Activated T-helper 1 cell treated with Interleukin-2 at 50 U/mL for 16 hours (primary cell): ENCODE measurements around the gene GALNT10.

Experiments used
- DNase-seq: peaks from one replicate; pipeline ENCODE4 v3.0.0-alpha.2; 2020; ENCODE audit warnings: low read depth

Gene GALNT10

DNA sequence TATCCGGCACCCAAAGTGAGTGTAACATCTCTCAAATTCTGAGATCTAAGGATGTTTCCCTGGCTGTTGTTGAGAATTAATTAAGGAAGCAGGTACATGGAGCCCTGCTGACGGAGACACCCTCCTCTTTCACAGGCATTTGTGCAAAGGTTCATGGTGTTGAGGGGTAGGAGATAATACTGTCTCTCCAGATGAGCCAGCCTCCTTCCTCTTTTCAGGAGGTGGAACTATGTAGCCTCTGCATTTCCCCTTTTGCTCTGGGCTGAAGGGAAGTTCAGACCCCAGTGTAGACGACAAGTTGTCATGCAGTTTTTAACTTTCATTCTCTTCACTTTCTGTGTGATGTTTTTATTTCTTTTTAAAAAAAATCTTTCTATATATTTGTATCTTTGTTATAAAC lies 107.5 kb downstream of the GALNT10 start:
- DNase-seq, result no peak

DNA sequence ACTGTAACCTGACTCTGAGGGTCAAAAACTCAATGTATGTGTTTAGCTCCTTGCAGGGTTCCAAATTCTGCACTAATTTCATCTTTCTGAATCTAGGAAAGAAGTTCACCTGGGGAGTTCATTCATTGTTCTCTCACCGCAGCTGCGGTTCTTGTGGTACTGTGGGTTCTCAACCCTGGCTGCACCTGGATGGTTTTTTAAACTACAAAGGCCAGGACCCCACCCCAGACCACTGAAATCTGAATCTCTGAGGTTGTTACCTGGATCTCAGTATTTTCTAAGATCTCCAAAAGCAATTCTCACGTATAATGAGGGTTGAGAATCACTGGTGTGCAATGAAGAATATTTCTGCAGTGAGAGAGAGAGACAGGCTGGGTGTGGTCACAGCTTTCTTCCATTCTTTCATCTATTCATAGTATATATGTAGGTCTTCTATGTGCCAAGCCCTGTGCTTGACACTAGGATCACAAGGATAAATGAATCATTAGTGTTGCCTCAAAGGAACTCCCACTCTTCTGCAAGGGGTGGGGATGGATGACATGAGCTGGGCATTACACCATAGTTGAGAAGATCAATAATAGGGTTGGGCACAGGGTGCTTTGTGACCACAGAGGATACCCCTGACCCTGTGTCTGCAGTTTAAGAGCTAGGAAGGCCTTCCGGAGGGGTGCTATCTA lies 109.8 kb downstream of the GALNT10 start:
- DNase-seq, result no peak

DNA sequence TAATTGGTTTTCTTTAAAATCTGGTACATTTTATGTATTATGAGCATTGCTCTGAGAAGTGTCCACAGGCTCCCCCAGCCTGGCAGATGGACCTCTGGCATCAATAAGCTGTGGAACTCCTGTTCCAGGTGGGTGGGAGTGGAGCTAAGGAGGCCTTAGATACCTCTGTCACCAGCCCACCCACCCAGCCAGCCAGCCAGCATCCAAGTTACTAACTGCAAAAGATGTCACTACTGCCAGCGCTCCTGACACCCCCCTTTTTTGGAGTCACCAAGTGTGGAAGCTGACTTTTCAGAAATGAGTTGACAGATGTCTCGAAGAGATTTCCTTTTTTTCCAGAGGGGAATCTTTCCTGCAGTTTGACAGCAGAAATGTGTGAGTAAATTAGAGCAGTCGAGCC lies 111.2 kb downstream of the GALNT10 start:
- no peak for DNase-seq

DNA sequence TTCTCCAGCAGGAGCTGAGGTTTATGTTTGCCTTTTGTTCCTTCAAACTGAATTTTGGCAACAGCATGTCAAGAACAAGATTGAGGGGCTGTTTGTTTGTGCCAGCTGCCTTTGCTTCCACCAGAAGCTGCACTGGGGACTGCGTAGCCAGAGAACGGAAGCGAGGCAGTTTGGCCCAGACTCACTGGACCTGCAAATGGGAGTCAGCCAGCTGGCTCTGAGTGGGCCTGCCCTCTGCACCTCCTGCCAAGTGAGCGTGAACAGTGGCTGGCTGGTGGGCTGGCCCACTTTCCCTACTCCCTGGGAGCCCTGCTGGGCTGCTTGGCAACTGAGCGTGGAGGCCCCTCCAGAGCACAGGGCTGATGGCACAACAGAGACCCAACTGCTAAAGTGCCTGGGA lies 111.6 kb downstream of the GALNT10 start:
- no peak for DNase-seq

DNA sequence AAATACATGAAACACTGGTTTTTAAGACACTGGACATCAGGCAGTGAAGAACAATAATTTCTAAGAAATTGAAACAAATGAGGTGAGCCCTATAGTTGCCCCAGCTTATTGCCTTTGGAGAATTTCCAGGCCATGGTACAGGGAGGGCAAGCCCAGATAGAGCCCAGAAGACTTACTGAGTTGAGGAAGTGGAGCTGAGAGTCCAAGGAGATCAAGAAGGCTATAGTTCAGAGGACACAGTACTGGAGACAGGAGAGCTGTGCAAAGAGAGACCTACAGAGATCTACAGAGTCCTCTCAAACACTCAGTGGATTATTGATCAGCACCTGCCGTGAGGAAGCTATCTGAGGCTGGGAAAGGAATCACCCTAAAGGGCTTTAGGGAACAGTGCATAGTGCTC lies 112.6 kb downstream of the GALNT10 start:
- no peak for DNase-seq

DNA sequence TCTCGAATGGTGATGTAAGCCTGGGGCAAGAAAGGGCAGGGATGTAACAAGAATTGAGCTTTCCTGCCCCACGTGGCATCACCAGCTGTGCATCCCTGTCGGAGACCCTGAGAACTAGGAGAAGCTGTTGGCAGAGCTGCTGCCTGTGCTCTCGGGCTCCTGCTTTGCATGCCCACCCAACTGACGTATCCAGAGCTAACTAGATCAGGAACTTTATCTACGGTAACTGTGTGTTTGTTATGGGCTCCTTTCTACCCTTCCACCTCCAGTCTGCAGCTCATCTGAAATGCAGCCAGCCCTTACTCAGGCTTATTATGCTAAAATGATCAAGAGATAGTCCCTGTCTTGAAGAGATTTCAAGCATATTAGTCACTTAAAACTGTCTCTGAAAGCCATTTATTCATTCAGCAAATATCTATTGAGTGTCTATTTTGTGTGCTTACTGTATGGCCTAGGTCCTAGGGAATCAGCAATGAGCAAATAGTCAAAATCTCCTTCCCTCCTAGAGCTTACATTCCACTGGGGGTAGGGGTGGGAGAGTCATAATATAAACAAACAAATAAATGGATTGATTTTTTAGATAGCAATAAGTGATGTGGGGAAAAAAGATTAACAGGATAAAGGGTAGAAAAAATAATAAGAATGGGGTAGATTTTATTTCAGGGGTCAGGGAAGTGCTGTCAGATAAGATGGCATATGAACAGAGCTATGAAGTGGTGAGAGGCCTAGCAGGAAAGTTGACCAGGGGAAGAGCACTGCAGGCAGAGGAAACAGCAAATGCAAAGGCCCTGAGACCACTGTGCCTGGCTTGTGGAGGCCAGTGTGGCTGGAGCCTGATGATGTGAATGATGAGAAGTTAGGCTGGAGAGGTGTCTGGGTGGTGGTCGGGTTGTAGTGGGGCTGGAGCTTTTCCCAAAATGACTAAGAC lies 118.2 kb downstream of the GALNT10 start:
- DNase-seq, result no peak

DNA sequence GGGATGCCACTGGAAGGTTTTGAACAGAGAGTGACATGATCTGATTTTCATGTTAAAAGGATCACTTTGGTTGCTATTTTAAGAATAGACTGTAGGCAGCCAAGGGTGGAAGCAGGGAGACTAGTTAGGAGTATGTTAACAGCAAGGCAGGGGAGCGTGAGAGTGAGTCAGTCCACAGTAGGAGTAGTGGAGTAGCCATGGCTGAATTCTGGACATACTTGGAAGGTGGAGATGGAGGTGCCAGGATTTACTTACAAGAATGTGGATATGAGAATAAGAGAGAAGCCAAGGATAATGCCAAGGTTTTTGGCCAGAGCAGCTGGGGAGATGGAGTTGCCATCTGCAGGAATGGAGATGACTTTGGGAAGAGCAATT lies 118.8 kb downstream of the GALNT10 start:
- no peak for DNase-seq

DNA sequence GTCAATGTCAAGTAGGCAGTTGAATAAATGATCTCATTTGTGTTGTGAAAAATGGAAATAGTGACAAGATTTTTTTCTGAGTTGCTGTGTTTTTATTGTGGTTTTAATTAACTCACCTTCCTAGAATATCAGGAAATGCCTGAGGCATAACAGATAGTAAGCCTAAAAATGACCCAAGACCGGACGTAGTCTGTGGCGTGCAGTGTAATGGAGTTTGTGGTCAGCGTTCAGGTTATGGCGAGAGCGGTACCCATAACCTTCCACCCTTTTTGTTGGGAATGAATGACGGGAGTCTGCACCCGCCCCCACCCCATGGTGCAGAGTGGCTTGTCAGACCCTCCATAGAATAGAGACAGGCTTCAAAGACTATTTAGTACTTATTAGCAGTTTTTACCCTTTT lies 119.3 kb downstream of the GALNT10 start:
- DNase-seq, result no peak

DNA sequence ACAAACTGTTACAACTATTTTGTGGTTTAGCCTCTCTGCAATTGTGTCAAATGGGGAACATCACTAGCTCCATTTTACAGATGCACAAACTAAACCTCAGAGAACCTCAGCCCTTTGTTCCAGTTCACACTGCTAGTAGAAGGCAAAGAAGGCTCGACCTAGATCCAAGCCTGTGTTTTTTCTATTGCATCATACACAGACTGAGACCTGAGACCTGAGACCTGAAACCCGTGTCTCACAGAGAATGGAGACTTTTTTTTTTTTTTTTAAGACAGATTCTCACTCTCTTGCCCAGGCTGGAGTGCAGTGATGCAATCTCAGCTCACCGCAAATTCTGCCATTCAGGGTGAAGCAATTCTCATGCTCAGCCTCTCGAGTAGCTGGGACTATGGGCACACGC lies 120.8 kb downstream of the GALNT10 start:
- no peak for DNase-seq

DNA sequence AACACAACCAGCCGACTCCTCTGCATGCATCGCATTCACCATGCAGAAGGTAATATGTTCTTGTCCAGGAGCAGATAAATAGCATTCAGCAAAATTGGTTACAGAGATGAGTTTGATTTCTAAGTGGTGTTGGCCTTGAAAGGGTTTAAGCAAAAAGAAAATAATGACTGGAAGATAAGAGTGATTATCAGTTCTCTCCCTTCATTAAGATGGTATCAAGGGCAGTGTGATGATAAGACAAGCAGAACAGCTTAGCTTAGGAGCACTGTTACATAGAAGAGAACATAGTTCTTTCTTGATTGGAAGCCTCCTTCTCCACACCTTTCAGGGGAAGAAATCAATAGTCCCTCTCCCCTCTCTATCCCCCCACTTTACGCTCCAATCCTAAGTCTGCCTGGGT lies 121.5 kb downstream of the GALNT10 start:
- no peak for DNase-seq

DNA sequence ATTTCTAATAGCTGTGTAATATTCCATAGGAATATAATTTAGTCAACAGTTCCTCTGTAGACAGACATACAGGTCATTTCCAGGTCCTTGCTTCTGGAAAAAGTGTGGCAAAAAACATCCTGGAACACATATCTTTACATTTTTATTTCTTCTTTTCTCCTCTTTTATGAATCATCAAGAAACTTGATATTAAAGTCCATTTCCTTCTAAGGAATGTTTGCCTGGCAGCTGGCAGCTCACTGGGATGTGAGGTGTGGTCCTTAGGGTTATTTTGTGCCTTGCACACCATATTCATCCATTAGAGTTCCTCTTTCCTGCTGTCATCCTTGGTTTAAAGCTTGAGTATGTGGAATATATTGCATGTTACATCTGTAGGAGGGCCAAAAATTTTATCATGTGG lies 122.0 kb downstream of the GALNT10 start:
- no peak for DNase-seq

DNA sequence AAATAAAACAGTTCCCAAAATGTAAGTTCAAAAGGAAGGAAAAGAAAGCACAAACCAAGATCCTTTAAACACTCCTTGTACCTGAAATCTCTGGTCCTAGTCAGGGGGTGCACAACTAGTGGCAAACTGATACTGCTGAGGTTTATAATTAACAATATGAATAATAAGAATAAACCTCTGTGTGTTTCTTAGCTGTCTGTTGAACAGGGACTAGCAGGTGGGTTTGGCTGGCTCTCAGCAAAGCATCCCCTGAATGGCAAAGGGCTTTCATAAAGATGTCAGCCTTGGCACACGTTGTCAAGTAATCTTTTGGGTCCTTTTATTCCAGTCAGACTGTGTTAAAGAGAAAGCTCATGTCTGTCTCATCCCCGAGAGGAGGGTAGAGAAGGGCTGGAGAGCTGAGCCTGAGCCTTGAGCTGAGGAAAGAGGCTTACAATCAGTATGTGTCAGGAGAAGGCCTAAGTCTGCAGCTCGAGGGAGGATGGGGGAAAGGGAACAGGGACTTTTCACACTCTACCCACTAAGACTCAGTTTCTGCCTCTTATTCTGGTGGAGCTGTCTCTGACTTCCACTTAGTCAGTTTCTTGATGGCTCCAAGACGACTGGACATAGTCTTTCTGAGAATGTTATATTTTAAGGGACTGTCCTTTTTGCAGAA lies 123.0 kb downstream of the GALNT10 start:
- DNase-seq, result no peak

DNA sequence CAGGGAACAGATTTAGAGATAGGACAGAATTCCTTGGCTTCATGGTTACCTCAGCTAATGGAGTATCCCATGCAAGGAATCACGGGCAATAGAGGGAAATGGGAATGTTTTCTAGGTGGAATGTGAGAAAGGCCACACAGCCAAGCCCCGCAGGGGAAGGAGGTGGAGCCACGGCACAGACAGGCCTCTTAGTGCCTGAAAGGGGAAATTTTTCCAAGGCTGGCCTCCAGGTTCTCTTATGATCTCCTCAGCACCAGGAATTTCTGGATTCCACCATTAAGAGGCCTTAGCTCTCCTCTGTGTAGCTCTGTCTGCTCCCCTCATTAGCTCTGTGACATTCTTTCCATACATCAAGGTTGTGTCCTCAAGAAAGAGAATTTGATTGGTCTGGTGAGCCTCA lies 124.7 kb downstream of the GALNT10 start:
- DNase-seq, result no peak

DNA sequence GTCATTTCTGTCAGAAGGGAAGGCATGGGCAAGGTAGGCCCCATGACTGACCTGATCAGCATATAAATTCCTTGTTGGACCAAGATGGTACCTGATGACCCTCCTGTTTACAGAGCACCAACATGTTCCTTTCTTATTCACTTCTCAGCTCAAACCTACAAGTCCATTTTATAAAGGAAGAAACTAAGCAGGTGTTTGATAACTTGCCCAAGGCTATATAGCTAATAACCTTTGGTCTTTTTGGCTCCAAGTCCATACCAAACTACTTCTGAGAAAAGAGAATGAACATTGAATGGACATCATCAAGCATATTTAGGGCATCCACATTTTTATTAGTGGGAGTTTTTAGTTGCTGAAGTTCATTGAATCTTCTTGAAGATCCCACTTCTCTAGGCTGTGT lies 125.2 kb downstream of the GALNT10 start:
- no peak for DNase-seq

DNA sequence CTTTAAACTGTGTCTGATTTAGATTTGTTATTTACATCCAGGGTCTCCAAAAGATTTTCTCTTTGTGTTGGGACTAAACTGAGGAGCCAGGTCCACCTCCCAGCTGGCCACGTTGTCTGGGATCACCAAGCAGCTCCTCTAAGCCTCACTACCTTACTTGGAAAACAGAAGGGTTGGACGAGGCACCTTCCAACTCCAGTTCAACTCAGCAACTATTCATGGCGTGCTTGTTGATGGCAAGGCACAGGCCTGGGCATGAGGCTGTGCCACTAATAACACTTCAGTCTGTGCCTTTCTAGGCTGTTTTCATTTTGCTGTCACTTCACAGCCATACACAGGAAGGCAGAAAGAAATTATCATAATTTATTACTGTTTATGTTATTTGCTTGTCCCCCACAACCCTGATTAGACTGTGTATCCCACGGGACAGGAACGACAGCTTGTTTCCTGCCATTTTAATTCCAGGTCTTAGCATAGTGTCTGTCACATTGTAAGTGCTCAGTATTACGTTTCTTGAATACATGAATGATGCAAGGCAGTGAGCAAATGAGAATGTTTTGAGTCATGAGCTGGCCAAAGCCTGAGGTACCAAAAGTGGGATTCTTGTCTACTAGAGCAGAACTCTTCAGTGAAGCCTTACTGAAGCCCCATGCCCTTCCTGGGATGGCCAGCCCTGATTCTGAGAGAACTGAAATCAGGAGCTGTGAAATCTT lies 125.8 kb downstream of the GALNT10 start:
- DNase-seq, result no peak

DNA sequence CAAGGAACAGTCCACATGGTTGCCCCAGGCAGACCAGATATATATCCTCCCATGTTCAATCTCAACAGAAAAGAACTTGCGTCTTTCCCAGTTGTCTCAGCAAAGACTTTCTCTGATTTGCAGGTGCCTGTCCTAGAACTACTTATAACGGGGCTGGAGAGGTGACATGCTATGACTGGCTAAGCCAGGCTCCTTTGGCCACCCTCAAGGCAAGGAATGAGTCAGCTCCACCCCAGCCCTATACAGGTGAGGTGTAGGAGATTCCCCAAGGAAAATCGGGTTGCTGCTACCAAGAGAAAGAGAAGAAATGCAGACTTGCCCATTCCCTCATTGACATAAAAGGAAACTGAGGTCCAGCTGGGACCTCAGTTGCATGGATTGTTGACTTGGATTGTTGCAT lies 127.4 kb downstream of the GALNT10 start:
- DNase-seq, result no peak

DNA sequence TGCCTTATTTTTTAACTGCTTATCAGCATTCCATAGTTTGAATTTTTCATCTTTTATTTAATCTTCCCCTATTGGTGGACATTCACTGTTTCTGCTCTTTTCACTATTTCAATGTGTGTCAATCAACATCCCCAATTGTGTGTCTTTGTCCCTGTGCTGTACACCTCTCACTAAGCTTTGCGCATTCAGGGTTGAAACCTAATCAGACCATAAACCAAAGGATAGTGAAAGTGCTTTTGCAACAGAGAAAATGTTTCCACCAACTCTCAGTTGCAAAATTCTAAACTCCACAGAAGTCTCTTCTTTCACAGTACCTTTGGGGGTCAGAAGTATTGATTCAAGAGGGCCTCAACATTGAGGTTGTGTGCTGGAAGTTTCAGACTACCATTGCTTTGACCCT lies 128.2 kb downstream of the GALNT10 start:
- no peak for DNase-seq

DNA sequence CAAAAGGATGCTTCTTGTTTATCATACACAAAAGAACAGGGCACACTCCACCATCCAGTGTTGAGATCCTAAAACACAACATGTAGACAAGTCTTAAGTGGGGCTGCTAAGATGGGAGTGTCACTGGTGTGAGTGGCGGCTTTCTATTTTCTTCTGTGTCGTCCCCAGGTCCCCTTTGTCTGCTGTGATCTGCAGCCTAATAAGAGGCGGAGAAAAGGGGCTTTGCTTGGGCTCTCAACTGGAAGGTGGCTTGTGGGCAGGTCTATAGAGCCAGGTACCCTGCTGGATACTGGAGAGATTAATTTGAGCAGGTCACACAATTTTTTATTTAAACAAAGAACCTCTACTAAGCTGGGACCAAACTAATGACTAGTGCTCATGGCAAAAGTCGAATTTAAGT lies 129.2 kb downstream of the GALNT10 start:
- no peak for DNase-seq

DNA sequence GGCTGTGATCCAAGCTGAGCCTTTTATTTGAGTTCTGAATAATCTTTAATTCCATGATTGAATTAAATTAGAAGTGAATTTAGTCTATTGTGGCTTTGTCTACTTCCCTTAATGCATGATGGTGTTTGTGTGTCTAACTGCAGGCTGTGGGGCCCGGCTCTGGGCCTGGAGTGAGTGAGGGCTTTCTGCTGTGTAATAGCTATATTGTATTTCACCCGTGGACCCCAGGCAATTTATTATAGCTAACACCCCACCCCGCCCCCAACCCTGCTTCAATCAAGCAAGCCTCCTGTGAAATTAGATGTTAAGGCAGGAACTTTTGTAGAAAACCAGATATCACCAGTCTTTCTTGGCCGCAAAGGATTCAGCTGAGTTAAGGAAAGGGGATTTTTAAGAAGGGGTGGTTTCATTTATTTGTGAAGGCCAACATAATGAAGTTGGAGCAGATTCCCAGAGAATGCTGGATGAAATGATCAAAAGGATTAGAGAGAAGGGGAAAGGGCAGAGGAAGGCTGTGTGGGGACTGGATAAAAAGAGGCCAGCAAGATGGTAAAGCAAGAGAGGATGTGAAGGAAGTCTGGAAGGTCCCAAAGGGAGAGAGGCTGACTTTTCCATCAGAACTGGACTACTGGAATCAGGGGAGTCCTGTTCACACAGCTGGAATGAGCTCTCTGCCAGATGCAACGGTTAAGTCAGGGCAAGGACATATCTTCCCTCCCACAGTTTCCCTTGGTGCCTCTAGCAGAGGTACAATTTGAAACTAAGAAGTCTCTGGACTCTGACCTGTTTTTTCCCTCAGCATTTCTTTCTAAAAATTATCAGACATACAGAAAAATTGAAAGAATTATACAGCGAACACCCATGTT lies 129.9 kb downstream of the GALNT10 start:
- DNase-seq, result no peak

DNA sequence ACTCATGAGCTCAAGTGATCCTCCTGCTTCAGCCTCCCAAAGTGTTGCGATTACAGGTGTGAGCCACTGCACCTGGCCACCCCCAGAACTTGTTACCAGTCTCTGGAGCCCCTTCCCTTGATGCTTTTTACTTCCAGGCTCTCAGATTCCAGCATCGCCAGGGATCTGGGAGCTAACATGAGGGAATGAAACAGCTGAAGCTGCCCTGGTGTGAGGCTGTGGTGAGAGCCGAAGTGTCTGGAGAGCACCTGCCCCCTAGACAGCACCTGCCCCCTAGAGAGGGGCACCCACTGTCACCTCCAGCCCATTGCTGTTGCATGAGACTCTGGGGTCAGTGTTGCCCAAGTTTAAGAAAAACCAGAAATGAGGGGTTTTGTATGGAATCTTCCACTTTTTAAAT lies 131.0 kb downstream of the GALNT10 start:
- no peak for DNase-seq

DNA sequence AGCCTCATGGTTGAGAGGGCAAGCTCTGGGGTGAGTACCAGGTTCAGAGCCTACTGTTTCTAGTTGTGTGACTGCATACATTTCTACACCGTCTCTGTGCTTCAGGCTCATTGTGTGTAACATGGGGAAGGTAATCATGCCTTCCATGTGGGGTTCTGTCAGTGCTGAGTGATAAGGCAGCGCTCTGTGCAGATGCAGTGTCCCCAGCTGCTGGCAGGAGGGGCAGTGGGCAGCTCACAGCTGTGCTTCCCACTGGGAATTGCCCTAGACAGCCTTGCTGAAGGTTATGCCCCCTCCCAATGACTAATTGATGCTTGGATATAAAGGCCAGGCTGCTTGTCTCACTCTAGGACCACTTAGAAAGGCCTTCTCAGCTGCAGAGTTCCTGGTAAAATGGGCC lies 133.5 kb downstream of the GALNT10 start:
- DNase-seq, result no peak

DNA sequence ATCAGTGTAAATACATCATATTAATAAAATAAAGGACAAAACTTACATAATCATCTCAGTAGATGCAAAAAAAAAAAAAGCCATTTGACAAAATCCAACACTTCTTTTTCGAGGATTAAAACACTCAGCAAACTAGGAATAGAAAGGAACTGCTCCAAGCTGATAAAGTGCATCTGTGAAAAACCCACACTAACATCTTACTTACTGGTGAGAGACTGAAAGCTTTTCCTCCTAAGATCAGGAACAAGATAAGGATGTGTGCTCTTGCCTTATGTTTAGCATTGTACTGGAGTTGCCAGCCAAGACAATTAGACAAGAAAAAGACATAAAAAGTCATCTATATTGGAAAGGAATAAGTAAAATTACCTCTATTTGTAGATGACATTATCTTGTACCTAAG lies 135.0 kb downstream of the GALNT10 start:
- DNase-seq, result no peak
